Left lung (tissue), 10 donors: ENCODE measurements around the gene ASCL1. TPM values are rescaled to one million over a fixed set of nuclear protein-coding genes. Genes with fewer than 3 reads are reported as not detected.

ENCODE experiments used
- ATAC-seq: fragments of 200-7000 bp; cut with Tn5 transposase; one replicate; pipeline ENCODE4 v1.9.1; 2020; ENCODE audit warnings: moderate library complexity
- DNase-seq, 4 donors: peaks; one replicate each; pipeline ENCODE4 v3.0.0-alpha.2; 2013 to 2020
- H3K27ac ChIP-seq, 2 donors: fragments of 200-600 bp; sonication (generic) in 1 of 2; one replicate each; pipeline versions ENCODE4 v1.5.0 to v1.8.0; 2020 to 2021
- H3K27me3 ChIP-seq, 2 donors: fragments of 200-600 bp; sonication (generic) in 1 of 2; one replicate each; pipeline versions ENCODE4 v1.5.0 to v1.8.0; 2020 to 2021
- H3K36me3 ChIP-seq, 2 donors: fragments of 200-600 bp; sonication (generic) in 1 of 2; one replicate each; pipeline versions ENCODE4 v1.5.0 to v1.8.0; 2020 to 2021
- H3K4me1 ChIP-seq, 2 donors: fragments of 200-600 bp; one replicate each; pipeline ENCODE4 v1.8.0; 2021
- H3K4me3 ChIP-seq, 2 donors: fragments of 200-600 bp; sonication (generic) in 1 of 2; one replicate each; pipeline versions ENCODE4 v1.5.0 to v1.8.0; 2020 to 2021; ENCODE audit warnings: mild to moderate bottlenecking in 1 of 2
- H3K9me3 ChIP-seq, 2 donors: fragments of 200-600 bp; sonication (generic) in 1 of 2; one replicate each; pipeline versions ENCODE4 v1.5.0 to v1.8.0; 2020 to 2021
- intact Hi-C, 2 donors: fragments of 100-400 bp; cut with DNase I; formaldehyde crosslinking; loops; one replicate each; pipeline versions ENCODE4 v1.11.2 to v1.14.2; 2022
- polyA plus RNA-seq, 6 donors: library from polyadenylated mRNA; unstranded; fragments of 120-200 nt; gene quantifications; one replicate each; pipeline ENCODE4 v1.2.1, GENCODE V29; 2013; ENCODE audit not compliant: insufficient read length in 6 of 6
- total RNA-seq, 2 donors: library from RNA; stranded (reverse); fragmentation: NEBNext Ultra II Directional; extraction: Animal tissue kit (Norgen Biotek cat#: 25700); gene quantifications; one replicate each; pipeline ENCODE4 v1.2.1, GENCODE V29; 2021
- TF ChIP-seq, protein P1 (sequence below), 2 donors: fragments of 200-600 bp; sonication (generic) in 1 of 2; IDR thresholded peaks; one replicate each; pipeline versions ENCODE4 v1.5.0 to v1.8.0; 2021; ENCODE audit warnings: antibody characterized with exemption in 2 of 2
- donor health status: DM: no; HTN: yes; CAD: no.
- donor health status: DM: no; HTN: no; CAD: no.

Gene ASCL1
- total and polyA plus RNA-seq, 8 donors: 0.34 to 6.4 (median 2.8) TPM; not detected in 1

GRCh38 chr12:102955926-102956737, 1.3 kb upstream of the ASCL1 start:
- DNase-seq: peak in 1 of 4 donors; percentile 75
- intact Hi-C loops: no loop called here
- peaks cover 80 to 100% of the 10 kb centered on the region in 2 donors for H3K27me3 ChIP-seq

DNA sequence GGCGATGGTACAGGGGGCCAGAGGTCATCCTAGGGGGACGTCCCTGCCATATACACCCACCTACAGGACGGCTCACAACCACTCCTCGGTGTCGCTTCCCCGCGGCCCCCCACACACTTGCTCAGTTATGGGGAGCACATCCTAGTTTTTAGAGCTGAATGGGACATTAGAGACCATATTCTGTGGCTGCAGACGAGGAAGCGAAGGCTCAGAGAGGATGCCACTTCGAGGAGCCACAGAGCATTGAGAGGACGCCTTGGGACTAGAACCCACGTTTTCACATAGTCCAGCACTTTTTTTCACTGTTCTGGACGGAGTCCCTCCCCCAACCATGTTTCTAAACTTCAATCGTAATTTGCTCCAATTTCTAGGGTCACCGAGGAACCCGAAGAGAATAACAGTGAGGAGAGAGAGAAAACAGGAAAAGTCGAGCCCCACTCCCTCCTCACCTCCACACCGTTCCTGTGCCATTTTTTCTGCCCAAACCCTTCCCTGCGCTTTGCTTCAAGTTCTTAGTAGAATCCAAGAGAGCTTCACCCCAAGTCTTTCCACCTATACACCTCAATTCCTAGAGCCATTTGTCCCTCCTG, 641 bp upstream of the ASCL1 start:
- H3K27me3 ChIP-seq: peaks cover 81 to 100% of the 10 kb centered on the region in 2 donors
- intact Hi-C loops: no loop called here

More at GRCh38 chr12:102955926-102956737, 1.3 kb upstream of the ASCL1 start:
- TF ChIP-seq, protein P1, sequence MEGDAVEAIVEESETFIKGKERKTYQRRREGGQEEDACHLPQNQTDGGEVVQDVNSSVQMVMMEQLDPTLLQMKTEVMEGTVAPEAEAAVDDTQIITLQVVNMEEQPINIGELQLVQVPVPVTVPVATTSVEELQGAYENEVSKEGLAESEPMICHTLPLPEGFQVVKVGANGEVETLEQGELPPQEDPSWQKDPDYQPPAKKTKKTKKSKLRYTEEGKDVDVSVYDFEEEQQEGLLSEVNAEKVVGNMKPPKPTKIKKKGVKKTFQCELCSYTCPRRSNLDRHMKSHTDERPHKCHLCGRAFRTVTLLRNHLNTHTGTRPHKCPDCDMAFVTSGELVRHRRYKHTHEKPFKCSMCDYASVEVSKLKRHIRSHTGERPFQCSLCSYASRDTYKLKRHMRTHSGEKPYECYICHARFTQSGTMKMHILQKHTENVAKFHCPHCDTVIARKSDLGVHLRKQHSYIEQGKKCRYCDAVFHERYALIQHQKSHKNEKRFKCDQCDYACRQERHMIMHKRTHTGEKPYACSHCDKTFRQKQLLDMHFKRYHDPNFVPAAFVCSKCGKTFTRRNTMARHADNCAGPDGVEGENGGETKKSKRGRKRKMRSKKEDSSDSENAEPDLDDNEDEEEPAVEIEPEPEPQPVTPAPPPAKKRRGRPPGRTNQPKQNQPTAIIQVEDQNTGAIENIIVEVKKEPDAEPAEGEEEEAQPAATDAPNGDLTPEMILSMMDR (IDR thresholded peaks at IDR 0.05): no peak
- Histone ChIP-seq H3K9me3 (no peaks in the 10 kb centered on the region), H3K4me1 (peaks cover 0 to 16% of the 10 kb centered on the region in 2 donors), H3K4me3 (no peak overlapping the region), H3K36me3 (no peaks in the 10 kb centered on the region), H3K27ac (no peak overlapping the region)
- peak; percentile 59 for ATAC-seq

GRCh38 chr12:102958073-102958829, 777 bp downstream of the ASCL1 start:
- H3K4me1 ChIP-seq: peaks cover 0 to 16% of the 10 kb centered on the region in 2 donors
- intact Hi-C loops: no loop called here
- TF ChIP-seq, protein P1 (IDR thresholded peaks at IDR 0.05): no peak
- H3K4me3 ChIP-seq: peak overlapping the region; percentile 21 to 31
- peaks cover 82 to 99% of the 10 kb centered on the region in 2 donors for H3K27me3 ChIP-seq
- no peak overlapping the region for H3K27ac ChIP-seq
- H3K36me3 ChIP-seq: no peaks in the 10 kb centered on the region
- DNase-seq (no peak), ATAC-seq (no peak)
- no peaks in the 10 kb centered on the region for H3K9me3 ChIP-seq

More for the DNA sequence above, 641 bp upstream of the ASCL1 start:
- Histone ChIP-seq H3K4me3 (no peak overlapping the region), H3K9me3 (no peaks in the 10 kb centered on the region), H3K4me1 (peaks cover 0 to 16% of the 10 kb centered on the region in 2 donors), H3K36me3 (no peaks in the 10 kb centered on the region), H3K27ac (no peak overlapping the region)
- ATAC-seq: no peak
- DNase-seq: no peak
- TF ChIP-seq, protein P1 (IDR thresholded peaks at IDR 0.05): no peak

GRCh38 chr12:102958830-102959176, 1.3 kb downstream of the ASCL1 start:
- ATAC-seq (no peak), DNase-seq (no peak)
- Histone ChIP-seq H3K4me1 (peaks cover 0 to 16% of the 10 kb centered on the region in 2 donors), H3K27ac (no peak overlapping the region), H3K9me3 (no peaks in the 10 kb centered on the region), H3K36me3 (no peaks in the 10 kb centered on the region), H3K27me3 (peaks cover 88 to 99% of the 10 kb centered on the region in 2 donors), H3K4me3 (no peak overlapping the region)
- TF ChIP-seq, protein P1 (IDR thresholded peaks at IDR 0.05): no peak
- intact Hi-C loops: no loop called here

- ATAC-seq: no peak
- intact Hi-C loops: no loop called here
- H3K27me3 ChIP-seq: peaks cover 90 to 99% of the 10 kb centered on the region in 2 donors
These were observed 1.9 kb downstream of the ASCL1 start for GRCh38 chr12:102959391-102959790.

More at GRCh38 chr12:102959391-102959790, 1.9 kb downstream of the ASCL1 start:
- Histone ChIP-seq H3K27ac (no peak overlapping the region), H3K9me3 (no peaks in the 10 kb centered on the region), H3K4me3 (no peak overlapping the region), H3K36me3 (no peaks in the 10 kb centered on the region), H3K4me1 (peaks cover 0 to 16% of the 10 kb centered on the region in 2 donors)
- DNase-seq: no peak
- TF ChIP-seq, protein P1 (IDR thresholded peaks at IDR 0.05): no peak
